ENCODE data around the gene NLRC5. TPM values are rescaled to one million over a fixed set of nuclear protein-coding genes. Genes with fewer than 3 reads are reported as not detected.
A peak's percentile ranks its signal among the peaks of the same experiment; 100 is the strongest.

The NLRC5 gene
- total RNA-seq, 2 experiments from 2014 or later = 424 to 434 TPM

- no peak overlapping the region for H3K27ac Mint-ChIP-seq
- TF ChIP-seq, protein P1, sequence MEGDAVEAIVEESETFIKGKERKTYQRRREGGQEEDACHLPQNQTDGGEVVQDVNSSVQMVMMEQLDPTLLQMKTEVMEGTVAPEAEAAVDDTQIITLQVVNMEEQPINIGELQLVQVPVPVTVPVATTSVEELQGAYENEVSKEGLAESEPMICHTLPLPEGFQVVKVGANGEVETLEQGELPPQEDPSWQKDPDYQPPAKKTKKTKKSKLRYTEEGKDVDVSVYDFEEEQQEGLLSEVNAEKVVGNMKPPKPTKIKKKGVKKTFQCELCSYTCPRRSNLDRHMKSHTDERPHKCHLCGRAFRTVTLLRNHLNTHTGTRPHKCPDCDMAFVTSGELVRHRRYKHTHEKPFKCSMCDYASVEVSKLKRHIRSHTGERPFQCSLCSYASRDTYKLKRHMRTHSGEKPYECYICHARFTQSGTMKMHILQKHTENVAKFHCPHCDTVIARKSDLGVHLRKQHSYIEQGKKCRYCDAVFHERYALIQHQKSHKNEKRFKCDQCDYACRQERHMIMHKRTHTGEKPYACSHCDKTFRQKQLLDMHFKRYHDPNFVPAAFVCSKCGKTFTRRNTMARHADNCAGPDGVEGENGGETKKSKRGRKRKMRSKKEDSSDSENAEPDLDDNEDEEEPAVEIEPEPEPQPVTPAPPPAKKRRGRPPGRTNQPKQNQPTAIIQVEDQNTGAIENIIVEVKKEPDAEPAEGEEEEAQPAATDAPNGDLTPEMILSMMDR (IDR thresholded peaks at IDR 0.05) = peak; percentile 52
- Histone ChIP-seq H3K27me3 (ENCODE audit: control insufficient read depth in 1 of 2, insufficient read depth in 2 of 2, low read length in 2 of 2) (no peaks in the 10 kb centered on the region), H3K27ac (ENCODE audit: low read depth in 1 of 2, low read length in 2 of 2) (no peak overlapping the region), H3K4me1 (ENCODE audit: insufficient read depth, low read length) (peaks cover 5% of the 10 kb centered on the region), H3K9me3 (ENCODE audit: control insufficient read depth in 1 of 2, insufficient read depth in 1 of 2, low read length in 2 of 2) (no peaks in the 10 kb centered on the region), H3K36me3 (ENCODE audit: insufficient read depth, low read length) (peaks cover 7% of the 10 kb centered on the region), H3K4me3 (ENCODE audit: low read length) (no peak overlapping the region)
- H3K4me1 Mint-ChIP-seq (ENCODE audit: low read depth) = no peaks in the 10 kb centered on the region
- ChIA-PET CTCF (interaction anchor here (1.0 kb wide), 1 partner anchor 13 kb away, joined by 3 read pairs; no protein-coding TSS in a partner anchor), POLR2A (interaction anchor here (0.8 to 1.8 kb wide), 3 partner anchors 10 to 20 kb away, joined by 3 to 7 read pairs (median 3); no protein-coding TSS in a partner anchor)
- H3K4me3 Mint-ChIP-seq = no peak overlapping the region
- ATAC-seq (ENCODE audit: poor library complexity) = peak; percentile 85
- intact Hi-C loops (cut with DNase I, micrococcal nuclease) = loop anchor here (1.0 kb wide), 1 partner anchor 84 kb away; no protein-coding TSS in a partner anchor
- DNase-seq = peak in 13 of 14 experiments; percentile 18 to 71 (median 42)
- no peaks in the 10 kb centered on the region for H3K9me3 Mint-ChIP-seq
- no peaks in the 10 kb centered on the region for H3K27me3 Mint-ChIP-seq
- H3K36me3 Mint-ChIP-seq (ENCODE audit: low read depth) = peaks cover 4% of the 10 kb centered on the region
These were observed 38.2 kb upstream of the NLRC5 start for GRCh38 chr16:56950881-56951771.

DNA sequence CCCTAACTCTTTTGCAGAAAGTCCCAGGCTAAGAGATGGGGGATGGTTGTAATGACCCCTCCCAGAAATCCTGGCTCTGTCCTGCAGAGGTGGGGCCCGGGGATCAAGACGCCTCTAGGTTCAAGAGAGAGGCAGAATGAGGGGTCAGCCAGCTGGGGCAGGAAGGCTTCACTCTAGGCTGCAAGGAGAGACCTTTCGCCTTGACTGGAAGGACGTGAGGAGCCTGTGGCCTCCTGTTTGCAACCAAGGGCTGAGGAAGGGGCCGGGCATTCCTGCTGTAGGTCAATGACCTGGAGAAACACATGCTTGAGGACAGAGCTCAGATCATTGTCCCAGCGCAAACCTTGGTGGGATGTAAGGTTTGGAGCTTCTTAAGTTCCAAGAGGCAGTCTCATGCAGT lies 36.4 kb upstream of the NLRC5 start:
- ATAC-seq (ENCODE audit: poor library complexity) (no peak), DNase-seq (no peak)
- Mint-ChIP-seq H3K27me3 (no peaks in the 10 kb centered on the region), H3K4me1 (ENCODE audit: low read depth) (no peaks in the 10 kb centered on the region), H3K27ac (no peak overlapping the region), H3K36me3 (ENCODE audit: low read depth) (no peaks in the 10 kb centered on the region), H3K9me3 (no peaks in the 10 kb centered on the region), H3K4me3 (no peak overlapping the region)
- H3K27me3 ChIP-seq (ENCODE audit: control insufficient read depth in 1 of 2, insufficient read depth in 2 of 2, low read length in 2 of 2) = no peaks in the 10 kb centered on the region
- ChIA-PET CTCF (no interaction called here), POLR2A (no interaction called here)
- intact Hi-C loops (cut with DNase I, micrococcal nuclease) = no loop called here
- H3K4me3 ChIP-seq (ENCODE audit: low read length) = no peak overlapping the region
- peaks cover 5% of the 10 kb centered on the region for H3K4me1 ChIP-seq (ENCODE audit: insufficient read depth, low read length)
- H3K9me3 ChIP-seq (ENCODE audit: control insufficient read depth in 1 of 2, insufficient read depth in 1 of 2, low read length in 2 of 2) = no peaks in the 10 kb centered on the region
- TF ChIP-seq, protein P1 (IDR thresholded peaks at IDR 0.05) = no peak
- peaks cover 4% of the 10 kb centered on the region for H3K36me3 ChIP-seq (ENCODE audit: insufficient read depth, low read length)
- no peak overlapping the region for H3K27ac ChIP-seq (ENCODE audit: low read depth in 1 of 2, low read length in 2 of 2)

- H3K9me3 Mint-ChIP-seq = no peaks in the 10 kb centered on the region
- H3K27ac ChIP-seq (ENCODE audit: low read depth in 1 of 2, low read length in 2 of 2) = no peak overlapping the region
- no peaks in the 10 kb centered on the region for H3K27me3 Mint-ChIP-seq
- H3K4me1 Mint-ChIP-seq (ENCODE audit: low read depth) = no peaks in the 10 kb centered on the region
- H3K9me3 ChIP-seq (ENCODE audit: control insufficient read depth in 1 of 2, insufficient read depth in 1 of 2, low read length in 2 of 2) = no peaks in the 10 kb centered on the region
- H3K36me3 Mint-ChIP-seq (ENCODE audit: low read depth) = no peaks in the 10 kb centered on the region
- no peak overlapping the region for H3K4me3 Mint-ChIP-seq
- no peak overlapping the region for H3K27ac Mint-ChIP-seq
- no peaks in the 10 kb centered on the region for H3K27me3 ChIP-seq (ENCODE audit: control insufficient read depth in 1 of 2, insufficient read depth in 2 of 2, low read length in 2 of 2)
- ChIA-PET CTCF (no interaction called here), POLR2A (no interaction called here)
- no peak for DNase-seq
- H3K4me1 ChIP-seq (ENCODE audit: insufficient read depth, low read length) = peaks cover 5% of the 10 kb centered on the region
- H3K4me3 ChIP-seq (ENCODE audit: low read length) = no peak overlapping the region
- H3K36me3 ChIP-seq (ENCODE audit: insufficient read depth, low read length) = no peaks in the 10 kb centered on the region
- TF ChIP-seq, protein P1 (IDR thresholded peaks at IDR 0.05) = no peak
- ATAC-seq (ENCODE audit: poor library complexity) = no peak
- intact Hi-C loops (cut with DNase I, micrococcal nuclease) = no loop called here
These were observed 33.3 kb upstream of the NLRC5 start for GRCh38 chr16:56956076-56956475.
